Gastrocnemius medialis (tissue), 4 donors: ENCODE measurements around the gene ZMYM4.

Experiments
- CTCF ChIP-seq, 5 experiments: fragments of 450-650 bp in 3 of 5; fragments of 200-600 bp in 2 of 5; sonication (generic) in 2 of 5; IDR thresholded peaks in 4 of 5; conservative IDR thresholded peaks in 1 of 5; 1 replicate in 4 of 5; 2 replicates in 1 of 5; pipeline ENCODE4 v1.5.1; 2016 to 2019; ENCODE audit warnings: antibody characterized with exemption in 5 of 5, mild to moderate bottlenecking in 3 of 5, moderate library complexity in 3 of 5
- POLR2A ChIP-seq, 2 donors: fragments of 450-650 bp; IDR thresholded peaks; one replicate each; pipeline ENCODE4 v1.6.1; 2017; ENCODE audit warnings: antibody characterized with exemption in 2 of 2, mild to moderate bottlenecking in 2 of 2, moderate library complexity in 2 of 2

GRCh38 chr1:35301674-35302392 is 33.3 kb downstream of the ZMYM4 start:
- no peak for TF ChIP-seq CTCF (IDR thresholded peaks at IDR 0.05 in 4 of 5, conservative IDR thresholded peaks at IDR 0.05 in 1 of 5)
- no peak for TF ChIP-seq POLR2A (IDR thresholded peaks at IDR 0.05)
